ENCODE measurements around the gene ESR1. TPM values are rescaled to one million over a fixed set of nuclear protein-coding genes. Genes with fewer than 3 reads are reported as not detected.

The ESR1 gene
- polyA plus RNA-seq, 1 of the 3 experiments (the other 2 are of a cell fraction), result under 0.01 TPM

GRCh38 chr6:152129691-152130151 lies 322.2 kb downstream of the ESR1 start:
- POLR2A ChIA-PET, result no interaction called here
- Histone ChIP-seq H3K9ac (no peak overlapping the region), H2AFZ (ENCODE audit: low read depth) (no peak overlapping the region), H4K20me1 (ENCODE audit: insufficient read depth) (no peaks in the 10 kb centered on the region), H3K27me3 (ENCODE audit: insufficient read depth) (no peaks in the 10 kb centered on the region), H3K4me2 (no peak overlapping the region), H3K36me3 (replicated peaks in 1 of 2; ENCODE audit: control insufficient read depth in 1 of 2, insufficient read depth in 2 of 2, low read length in 1 of 2) (peaks cover 65 to 71% of the 10 kb centered on the region in 2 experiments), H3K9me2 (no peaks in the 10 kb centered on the region), H3K9me3 (no peaks in the 10 kb centered on the region), H3K4me1 (ENCODE audit: control insufficient read depth in 1 of 2, insufficient read depth in 2 of 2, low read depth in 1 of 2, low read length in 1 of 2) (peaks cover 0 to 2% of the 10 kb centered on the region in 2 experiments; a peak in 1 of 4 replicates), H3K4me3 (ENCODE audit: low read depth in 2 of 2, low read length in 1 of 2) (no peak overlapping the region), H3F3A (replicated peaks; ENCODE audit: insufficient read depth) (peaks cover 9% of the 10 kb centered on the region), H3K27ac (ENCODE audit: low read depth in 2 of 2, low read length in 1 of 2) (no peak overlapping the region), H3K79me2 (ENCODE audit: insufficient read depth) (no peaks in the 10 kb centered on the region)
- 98% methylated on average over 9 of the region's 9 CpGs for WGBS (ENCODE audit: low lambda C conversion rate)
- TF ChIP-seq MAX (IDR thresholded peaks at IDR 0.05; ENCODE audit: low read depth) (no peak), RFX5 (IDR thresholded peaks at IDR 0.05; ENCODE audit: low read length) (no peak), TEAD4 (IDR thresholded peaks at IDR 0.05; ENCODE audit: borderline replicate concordance, insufficient read depth) (no peak), SMC3 (IDR thresholded peaks at IDR 0.05; ENCODE audit: low read depth, low read length) (no peak), ELF1 (IDR thresholded peaks at IDR 0.05) (no peak), ZBTB33 (IDR thresholded peaks at IDR 0.05; ENCODE audit: borderline replicate concordance, low read depth) (no peak), USF2 (IDR thresholded peaks at IDR 0.05; ENCODE audit: borderline replicate concordance, low read depth, low read length) (no peak), IRF3 (IDR thresholded peaks at IDR 0.05; ENCODE audit: low read depth, low read length) (no peak), REST (IDR thresholded peaks at IDR 0.05; ENCODE audit: low read depth, low read length) (no peak), RCOR1 (IDR thresholded peaks at IDR 0.05; ENCODE audit: low read length) (no peak), NRF1 (IDR thresholded peaks at IDR 0.05; ENCODE audit: low read depth, low read length) (no peak)
- CTCF ChIA-PET, result interaction anchor here (0.6 to 1.9 kb wide), 2 partner anchors 321 to 540 kb away, joined by 3 to 4 read pairs; no protein-coding TSS in a partner anchor
- DNase-seq, result no peak

All from SK-N-SH (cell line).